ENCODE measurements around the gene BRIP1.
"Not testable (repeated sequence)": the region's sequence is repeated elsewhere in the genome, so short reads cannot be mapped to it uniquely, and the experiment has no call there.

The BRIP1 gene

GRCh38 chr17:61687769-61688168, 175.6 kb downstream of the BRIP1 start:
- DNase-seq = no peak

- no peak for DNase-seq
Observed at GRCh38 chr17:61686113-61686512, 177.2 kb downstream of the BRIP1 start.

DNA sequence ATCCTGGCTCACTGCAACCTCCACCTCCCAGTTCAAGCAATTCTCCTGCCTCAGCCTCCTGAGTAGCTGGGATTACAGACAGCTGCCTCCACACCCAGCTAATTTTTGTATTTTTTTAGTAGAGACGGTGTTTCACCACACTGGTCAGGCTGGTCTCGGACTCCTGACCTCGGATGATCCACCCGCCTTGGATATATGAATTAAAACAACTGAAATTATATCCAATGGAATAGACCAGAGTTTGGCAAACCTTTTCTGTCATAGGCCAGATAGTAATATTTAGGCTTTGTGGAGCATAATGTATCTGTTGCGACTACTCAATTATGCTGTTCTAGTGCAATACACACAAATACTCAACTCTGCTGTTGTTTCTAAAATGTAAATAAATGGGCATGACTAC, 178.5 kb downstream of the BRIP1 start:
- no peak for DNase-seq

DNA sequence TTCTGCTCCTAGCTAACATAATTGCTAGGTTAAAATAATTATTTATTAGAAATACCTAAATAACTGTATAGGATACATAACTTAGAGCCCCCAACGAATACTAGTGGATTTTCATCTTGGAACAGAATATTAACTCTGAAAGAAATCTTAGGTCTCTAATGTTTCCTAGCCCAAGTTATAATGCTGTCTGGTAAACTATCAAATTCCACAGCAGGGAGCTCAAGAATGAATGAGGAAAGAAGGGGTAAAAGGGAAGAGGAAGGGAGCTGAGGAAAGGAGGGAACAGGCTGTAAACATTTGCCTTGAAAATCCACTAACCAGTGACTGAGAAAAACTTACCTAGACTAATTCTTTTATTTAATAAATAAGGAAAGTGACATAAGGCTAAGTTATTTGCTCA, 179.2 kb downstream of the BRIP1 start:
- DNase-seq = no peak

GRCh38 chr17:61683466-61683865, 179.9 kb downstream of the BRIP1 start:
- DNase-seq = no peak

- no peak for DNase-seq
Observed at GRCh38 chr17:61680921-61681320, 182.4 kb downstream of the BRIP1 start.

- DNase-seq = no peak
Observed at GRCh38 chr17:61678339-61678738, 185.0 kb downstream of the BRIP1 start.

GRCh38 chr17:61677150-61677811, 186.0 kb downstream of the BRIP1 start:
- not testable (repeated sequence) for DNase-seq

- DNase-seq = not testable (repeated sequence)
Observed at GRCh38 chr17:61676522-61676921, 186.8 kb downstream of the BRIP1 start.

DNA sequence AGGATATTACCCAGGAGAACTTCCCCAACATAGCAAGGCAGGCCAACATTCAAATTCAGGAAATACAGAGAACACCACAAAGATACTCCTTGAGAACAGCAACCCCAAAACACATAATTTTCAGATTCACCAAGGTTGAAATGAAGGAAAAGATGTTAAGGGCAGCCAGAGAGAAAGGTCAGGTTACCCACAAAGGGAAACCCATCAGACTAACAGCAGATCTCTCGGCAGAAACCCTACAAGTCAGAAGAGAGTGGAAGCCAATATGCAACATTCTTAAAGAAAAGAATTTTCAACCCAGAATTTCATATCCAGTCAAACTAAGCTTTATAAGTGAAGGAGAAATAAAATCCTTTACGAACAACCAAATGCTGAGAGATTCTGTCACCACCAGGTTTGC, 188.7 kb downstream of the BRIP1 start:
- DNase-seq = not testable (repeated sequence)

- DNase-seq = not testable (repeated sequence)
Observed at GRCh38 chr17:61673019-61673897, 190.1 kb downstream of the BRIP1 start.

- no peak for DNase-seq
Observed at GRCh38 chr17:61672140-61672539, 191.2 kb downstream of the BRIP1 start.

- DNase-seq = no peak
Observed at GRCh38 chr17:61670691-61671090, 192.6 kb downstream of the BRIP1 start.

DNA sequence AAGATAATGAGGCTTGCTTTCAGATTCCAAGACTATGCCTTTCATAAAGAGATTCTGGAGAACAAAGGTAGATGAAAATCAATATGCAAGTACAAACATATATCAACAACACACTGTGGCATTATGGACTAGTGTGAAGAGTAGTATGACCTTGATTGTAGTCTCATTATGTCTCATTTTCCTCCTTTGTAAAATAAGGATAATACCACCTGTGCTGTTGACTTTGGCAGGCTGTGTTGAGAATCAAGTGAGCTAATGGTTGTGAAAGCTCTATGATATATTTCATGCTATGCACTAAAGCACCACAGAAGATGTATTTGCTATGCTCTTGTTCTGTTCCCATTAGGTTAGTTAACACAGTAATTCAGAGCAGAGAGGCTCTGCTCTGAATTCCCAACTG, 193.8 kb downstream of the BRIP1 start:
- DNase-seq = no peak

GRCh38 chr17:61668486-61668885, 194.8 kb downstream of the BRIP1 start:
- DNase-seq = no peak

GRCh38 chr17:61666406-61667088, 196.8 kb downstream of the BRIP1 start:
- not testable (repeated sequence) for DNase-seq

- DNase-seq = no peak
Observed at GRCh38 chr17:61663310-61663709, 200.0 kb downstream of the BRIP1 start.

- no peak for DNase-seq
Observed at GRCh38 chr17:61662741-61663140, 200.6 kb downstream of the BRIP1 start.

- no peak for DNase-seq
Observed at GRCh38 chr17:61662186-61662585, 201.1 kb downstream of the BRIP1 start.

DNA sequence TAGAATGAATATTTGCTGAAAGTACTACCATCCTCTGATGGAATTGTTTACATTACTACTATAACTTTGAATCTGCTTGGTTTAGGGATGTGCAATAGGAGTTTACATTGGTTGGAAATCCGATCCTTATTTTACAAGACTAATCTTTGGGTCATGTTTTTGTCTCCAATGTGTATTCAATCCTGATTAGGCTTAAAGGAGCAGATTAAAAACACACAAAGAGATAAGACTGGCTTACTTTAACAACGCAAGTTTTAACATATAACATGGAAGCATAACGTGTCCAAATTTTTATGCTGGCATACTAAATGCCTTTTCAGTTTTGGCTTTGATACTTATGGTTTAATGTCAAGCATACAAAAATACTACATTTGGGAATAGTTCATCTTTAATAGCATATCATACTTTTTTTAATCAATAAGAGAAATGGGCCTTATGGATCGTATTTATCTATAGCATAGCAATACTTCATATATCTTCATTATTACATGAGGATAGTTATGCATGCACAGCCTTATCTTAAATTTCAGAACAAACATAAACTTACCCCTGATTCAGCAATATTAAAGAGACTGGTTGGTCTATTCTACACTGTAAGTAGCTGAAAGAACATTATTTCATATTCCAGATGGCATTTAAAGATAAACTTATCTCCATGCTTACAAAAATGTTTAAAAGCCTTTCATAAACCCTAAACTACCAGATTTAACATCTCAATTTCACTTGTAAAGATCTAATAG, 202.4 kb downstream of the BRIP1 start:
- no peak for DNase-seq

- DNase-seq = no peak
Observed at GRCh38 chr17:61659437-61659836, 203.9 kb downstream of the BRIP1 start.

- no peak for DNase-seq
Observed at GRCh38 chr17:61658183-61658582, 205.1 kb downstream of the BRIP1 start.

DNA sequence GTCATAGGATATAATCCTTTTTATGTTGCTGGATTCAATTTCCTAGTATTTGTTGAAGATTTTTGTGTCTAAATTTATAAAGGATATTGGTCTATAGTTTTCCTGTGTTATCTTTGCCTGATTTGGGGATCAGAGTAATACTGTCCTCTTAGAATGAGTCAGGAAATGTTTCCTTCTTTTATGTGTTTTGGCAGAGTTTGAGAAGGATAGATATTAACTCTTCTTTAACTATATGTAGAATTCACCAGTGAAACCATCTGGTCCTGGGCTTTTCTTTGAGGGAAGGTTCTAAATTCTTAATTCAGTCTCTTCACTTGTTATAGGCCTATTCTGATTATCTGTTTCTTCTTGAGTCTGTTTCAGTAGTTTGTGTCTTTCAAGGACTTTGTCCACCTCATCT, 206.0 kb downstream of the BRIP1 start:
- no peak for DNase-seq

Data from activated CD4-positive, alpha-beta T cell treated with anti-CD3 and anti-CD28 coated beads, Interleukin-10, Interleukin-2, amounts not matched to agents 100 ng/mL and 50 ng/mL, durations not matched to agents 16 hours and 8 hours (primary cell).